ENCODE results near the gene EIF5. TPM values are rescaled to one million over a fixed set of nuclear protein-coding genes. Genes with fewer than 3 reads are reported as not detected.
A peak's percentile ranks its signal among the peaks of the same experiment; 100 is the strongest.

Gene EIF5
- total RNA-seq, 1 donor from 2014 or later: 149 TPM

DNA sequence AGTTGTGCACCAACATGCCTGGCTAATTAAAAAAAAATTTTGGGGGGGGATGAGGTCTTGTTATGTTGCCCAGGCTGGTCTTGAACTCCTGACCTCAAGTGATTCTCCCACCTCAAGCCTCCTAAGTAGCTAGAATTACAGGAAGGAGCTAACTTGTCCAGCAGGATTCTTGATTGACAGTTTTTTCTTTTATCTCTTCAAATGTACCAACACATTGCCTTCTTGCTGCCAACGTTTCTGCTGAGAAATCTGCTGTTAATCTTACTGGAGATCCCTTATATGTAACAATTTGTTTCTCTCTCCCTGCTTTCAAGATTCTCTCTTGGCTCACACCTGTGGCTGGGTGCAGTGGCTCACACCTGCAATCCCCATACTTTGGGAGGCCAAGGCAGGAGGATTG lies 28.7 kb downstream of the EIF5 start:
- DNase-seq (ENCODE audit: low read depth): no peak

DNA sequence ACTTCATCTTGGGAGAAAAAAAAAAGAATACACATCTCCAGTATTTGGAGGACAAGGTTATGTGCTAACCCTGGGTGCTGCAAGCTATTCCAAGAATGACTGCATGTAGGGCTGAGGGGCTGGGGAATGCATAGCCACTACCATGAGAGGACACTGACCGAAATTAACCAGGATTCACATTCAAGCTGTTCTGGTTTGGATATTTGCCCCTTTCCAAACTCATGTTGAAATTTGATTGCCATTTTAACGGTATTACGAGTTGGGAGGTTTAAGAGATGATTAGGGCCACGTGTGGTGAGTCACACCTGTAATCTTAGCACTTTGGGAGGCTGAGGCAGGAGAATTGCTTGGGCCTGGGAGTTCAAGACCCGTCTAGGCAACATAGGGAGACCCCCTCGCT lies 32.7 kb downstream of the EIF5 start:
- DNase-seq (ENCODE audit: low read depth): no peak

- no peak for DNase-seq (ENCODE audit: low read depth)
Measured at GRCh38 chr14:103367995-103368394, 34.0 kb downstream of the EIF5 start.

DNA sequence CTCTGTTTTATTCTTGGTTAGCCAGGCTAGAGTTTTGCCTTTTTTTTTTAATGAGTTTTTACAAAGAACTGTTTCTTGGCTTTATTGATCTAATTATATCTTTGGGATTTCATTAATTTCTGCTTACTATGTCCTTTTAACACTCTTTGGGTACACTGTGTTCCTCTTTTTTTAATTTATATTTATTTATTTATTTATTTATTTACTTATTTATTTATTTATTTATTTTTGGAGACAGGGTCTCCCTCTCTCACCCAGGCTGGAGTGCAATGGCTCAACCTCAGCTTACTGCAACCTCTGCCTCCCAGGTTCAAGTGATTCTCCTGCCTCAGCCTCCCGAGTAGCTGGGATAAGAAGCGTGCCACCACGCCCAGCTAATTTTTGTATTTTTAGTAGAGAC lies 36.0 kb downstream of the EIF5 start:
- no peak for DNase-seq (ENCODE audit: low read depth)

- DNase-seq (ENCODE audit: low read depth): no peak
Measured at GRCh38 chr14:103372017-103372416, 38.0 kb downstream of the EIF5 start.

DNA sequence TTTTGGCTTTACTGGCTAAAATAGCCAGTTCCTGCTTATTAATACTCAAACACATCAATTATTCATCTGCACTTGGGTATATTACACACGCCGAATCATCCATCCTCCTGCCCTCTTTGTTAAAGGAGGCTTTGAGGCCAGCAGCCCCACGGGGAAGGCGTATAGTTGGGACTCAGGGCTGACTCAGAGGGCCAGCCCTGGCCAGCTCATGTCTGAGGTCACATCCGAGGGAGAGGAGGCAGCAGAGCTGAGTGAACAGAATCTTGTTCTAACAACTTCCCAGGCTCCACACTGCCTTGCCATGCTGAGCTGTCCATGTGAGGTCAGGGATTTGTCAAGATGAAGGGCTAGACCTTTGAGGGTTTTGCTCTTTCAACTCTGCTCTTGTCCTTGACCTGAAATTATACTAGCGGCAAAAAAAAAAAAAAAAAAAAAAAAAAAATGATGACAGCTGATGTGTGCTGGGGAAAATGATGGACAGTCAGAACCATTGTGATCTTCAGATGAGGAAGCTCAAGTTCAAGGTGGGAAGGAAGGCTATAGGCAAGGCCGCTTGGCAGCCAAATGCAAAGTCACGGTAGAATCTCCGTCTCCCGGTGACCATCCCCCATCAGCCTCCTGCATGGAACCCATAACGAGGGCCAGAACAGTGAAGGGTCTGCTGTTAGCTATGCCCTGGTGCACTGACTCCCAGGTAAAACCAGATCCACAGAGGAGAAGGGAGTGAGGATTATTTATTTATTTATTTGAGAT lies 38.7 kb downstream of the EIF5 start:
- peak; percentile 83 for DNase-seq (ENCODE audit: low read depth)

DNA sequence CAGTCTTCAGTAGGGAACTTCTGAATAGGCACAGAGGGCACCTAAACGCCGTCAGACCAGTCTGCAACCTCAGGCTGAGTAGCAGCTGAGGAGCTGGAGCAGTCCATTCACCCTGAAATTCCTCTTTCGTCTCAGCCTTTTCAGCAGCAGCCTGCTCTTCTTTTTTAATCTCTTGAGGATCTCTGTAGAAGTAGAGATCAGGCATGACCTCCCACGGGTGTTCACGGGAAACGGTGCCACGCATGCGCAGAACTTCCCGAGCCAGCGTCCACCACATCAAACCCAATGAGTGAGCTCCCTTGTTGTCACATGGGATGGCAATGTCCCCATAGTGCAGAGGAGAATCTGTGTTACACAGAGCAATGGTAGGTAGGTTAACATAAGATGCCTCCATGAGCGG lies 40.1 kb downstream of the EIF5 start:
- no peak for DNase-seq (ENCODE audit: low read depth)

DNA sequence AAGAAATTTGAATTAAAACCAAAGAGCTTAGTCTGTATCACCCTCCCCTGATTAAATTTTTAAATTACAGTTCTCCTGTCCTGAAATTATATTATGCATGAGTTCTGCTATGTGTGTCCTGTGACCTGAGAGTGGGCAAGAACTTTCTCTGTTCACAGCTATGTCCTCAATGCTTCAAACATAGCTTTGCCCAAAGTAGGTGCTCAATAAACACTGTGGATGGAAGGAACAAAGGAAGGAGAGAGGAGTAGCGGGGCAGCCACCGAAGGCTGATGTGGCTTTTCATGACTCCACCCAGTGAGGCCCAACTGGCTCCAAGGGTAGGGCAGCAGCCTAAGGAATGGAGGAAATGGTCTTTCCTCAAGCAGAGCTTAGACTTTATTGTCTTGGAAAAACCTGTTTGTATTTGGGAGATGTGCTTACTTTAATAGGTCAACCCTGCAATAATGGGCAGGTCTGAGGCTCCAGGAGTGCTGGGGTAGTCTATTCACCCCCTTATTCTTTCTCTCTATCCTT lies 43.5 kb downstream of the EIF5 start:
- no peak for DNase-seq (ENCODE audit: low read depth)

DNA sequence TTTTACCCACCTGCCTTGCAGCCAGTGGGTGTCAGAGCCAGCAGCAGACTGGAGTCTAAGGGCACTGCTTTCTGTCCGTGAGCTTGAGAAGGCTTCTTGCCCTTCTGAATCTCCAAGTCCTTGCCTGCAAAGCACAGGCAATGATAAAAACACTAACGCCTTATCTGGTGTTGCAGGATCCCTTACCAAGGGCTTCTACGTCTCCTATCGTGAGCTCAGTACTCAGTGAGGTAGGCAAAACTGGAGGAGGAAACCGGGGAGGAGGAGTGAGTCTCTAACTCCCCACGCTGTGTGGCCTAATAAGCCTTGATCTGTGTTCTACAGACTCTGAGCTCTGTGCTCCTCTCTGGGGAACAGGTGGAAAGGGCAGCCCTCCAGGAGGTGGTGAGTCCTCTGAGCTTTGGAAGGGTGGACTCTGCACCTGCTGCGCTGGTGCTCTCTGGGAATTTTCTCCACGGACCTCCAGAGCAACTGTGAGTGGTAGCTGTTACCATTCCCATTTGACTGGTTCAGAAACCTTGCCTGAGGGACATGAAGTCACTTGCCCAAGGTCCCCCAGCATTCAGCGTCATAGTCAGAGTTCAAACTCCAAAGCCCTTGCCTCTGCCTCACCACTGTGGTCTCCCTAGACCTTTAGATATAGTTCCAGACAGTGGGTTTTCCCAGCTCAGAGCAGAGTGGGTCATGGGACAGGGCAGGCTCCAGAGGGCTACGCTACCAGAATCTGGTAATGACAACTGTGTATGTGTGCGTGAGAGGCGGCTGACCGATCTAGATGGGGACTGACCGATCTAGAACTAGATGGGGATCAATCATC lies 44.2 kb downstream of the EIF5 start:
- peak; percentile 72 for DNase-seq (ENCODE audit: low read depth)

GRCh38 chr14:103380719-103381377 lies 46.8 kb downstream of the EIF5 start:
- DNase-seq (ENCODE audit: low read depth): no peak

GRCh38 chr14:103382376-103382775 lies 48.3 kb downstream of the EIF5 start:
- peak; percentile 29 for DNase-seq (ENCODE audit: low read depth)

DNA sequence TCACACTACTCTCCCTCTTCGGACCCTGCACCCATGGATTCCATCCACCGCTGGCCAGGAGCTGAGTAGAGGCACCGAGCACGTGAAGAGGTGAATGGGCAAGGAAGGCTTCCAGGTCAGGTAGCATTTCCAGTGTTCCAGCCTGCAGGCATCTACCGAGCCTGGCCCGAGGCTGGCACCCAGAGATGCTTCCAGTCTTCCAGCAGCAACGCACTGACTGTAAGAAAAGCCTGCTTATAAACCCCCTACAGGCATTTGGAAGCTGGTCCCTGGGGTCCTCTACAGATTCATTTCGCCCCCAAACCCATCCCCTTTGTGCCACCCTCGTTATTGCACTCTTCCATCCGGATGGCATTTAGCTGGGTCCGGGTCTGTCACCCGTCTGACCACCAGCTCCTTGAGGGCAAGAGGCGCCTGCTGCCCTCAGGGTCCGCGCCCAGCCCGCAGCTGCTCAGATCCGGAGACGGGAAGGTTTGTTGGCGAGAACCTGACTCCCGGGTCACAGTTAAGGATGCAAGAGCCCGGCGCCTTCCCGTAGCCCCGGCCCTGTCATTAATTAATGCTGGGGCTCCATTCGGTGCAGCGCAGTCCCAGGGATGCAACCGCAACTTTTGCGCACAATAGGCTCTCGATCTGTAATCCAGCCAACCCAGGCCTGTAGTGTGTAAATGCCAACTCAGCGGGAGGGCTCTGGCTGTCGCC lies 50.6 kb downstream of the EIF5 start:
- no peak for DNase-seq (ENCODE audit: low read depth)

GRCh38 chr14:103385152-103385928 lies 51.3 kb downstream of the EIF5 start, which contains the start of gene MARK3:
Gene MARK3 (plus strand): TSS chr14:103385415. CDS start chr14:103386030, 615 bp downstream.
- DNase-seq (ENCODE audit: low read depth): peak; percentile 98

DNA sequence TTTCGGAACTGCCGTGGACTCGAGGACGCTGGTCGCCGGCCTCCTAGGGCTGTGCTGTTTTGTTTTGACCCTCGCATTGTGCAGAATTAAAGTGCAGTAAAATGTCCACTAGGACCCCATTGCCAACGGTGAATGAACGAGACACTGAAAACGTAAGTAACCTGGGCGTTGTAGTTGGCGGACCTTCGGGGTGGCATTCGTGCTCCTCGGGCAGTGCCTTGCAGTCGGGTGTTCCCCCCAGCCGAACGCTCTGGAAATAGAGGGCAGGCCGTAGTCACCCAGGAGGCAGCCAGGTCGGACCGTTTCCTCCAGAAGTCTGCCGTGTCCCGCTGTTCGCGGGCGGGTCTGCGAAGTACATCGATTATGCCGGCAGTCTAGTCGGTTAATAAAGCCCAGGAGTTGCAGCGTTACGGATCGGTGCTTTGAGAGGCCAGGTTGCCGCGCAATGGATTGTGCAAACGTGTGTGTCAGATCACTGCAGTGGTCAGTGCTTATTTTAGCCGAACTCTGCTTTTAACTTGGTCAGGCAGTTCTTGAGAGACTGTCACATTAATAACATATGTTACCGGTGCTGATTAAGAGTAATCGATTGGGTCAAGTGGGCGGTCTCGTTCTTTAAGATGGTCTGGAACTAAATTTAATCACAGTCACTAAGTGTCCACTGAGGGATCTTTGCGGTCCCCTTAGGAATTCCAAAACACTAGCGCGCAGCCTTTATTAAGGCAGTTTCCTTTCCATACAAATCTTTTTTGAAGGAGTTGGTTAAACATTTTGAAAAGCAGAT lies 52.1 kb downstream of the EIF5 start:
- peak; percentile 21 for DNase-seq (ENCODE audit: low read depth)

GRCh38 chr14:103386713-103387329 lies 52.8 kb downstream of the EIF5 start:
- no peak for DNase-seq (ENCODE audit: low read depth)

DNA sequence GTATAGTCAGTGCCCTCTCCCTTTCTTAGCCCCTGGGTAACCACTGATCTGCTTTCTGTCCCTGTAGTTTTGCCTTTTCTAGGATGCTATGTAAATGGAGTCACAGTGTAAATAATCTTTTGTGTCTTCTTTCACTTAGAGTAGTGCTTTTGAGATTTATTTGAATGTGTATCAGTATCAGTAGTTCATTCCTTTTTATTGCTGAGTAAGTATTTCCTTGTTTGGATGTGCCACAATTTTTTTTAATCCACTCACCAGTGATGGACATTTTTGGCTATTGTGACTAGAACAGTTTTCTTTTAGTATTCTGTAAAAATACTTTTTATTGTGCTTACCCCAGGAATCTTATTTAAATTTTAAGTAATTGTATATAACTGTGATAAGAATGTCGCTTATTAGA lies 54.6 kb downstream of the EIF5 start:
- no peak for DNase-seq (ENCODE audit: low read depth)

DNA sequence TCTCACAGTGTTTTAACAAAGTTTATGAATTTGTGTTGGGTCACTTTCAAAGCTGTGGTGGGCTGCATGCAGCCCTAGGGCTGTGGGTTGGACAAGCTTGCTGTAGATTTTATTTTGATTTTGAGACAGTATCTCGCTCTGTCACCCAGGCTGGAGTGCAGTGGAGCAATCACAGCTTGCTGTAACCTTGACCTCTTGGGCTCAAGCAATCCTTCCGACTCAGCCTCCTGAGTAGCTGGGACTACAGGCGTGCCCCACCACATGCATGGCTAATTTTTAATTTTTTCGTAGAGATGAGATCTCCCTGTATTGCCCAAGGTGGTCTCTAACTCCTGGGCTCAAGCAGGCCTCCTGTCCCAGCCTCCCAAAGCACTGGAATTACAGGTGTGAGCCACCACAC lies 56.6 kb downstream of the EIF5 start:
- DNase-seq (ENCODE audit: low read depth): no peak

DNA sequence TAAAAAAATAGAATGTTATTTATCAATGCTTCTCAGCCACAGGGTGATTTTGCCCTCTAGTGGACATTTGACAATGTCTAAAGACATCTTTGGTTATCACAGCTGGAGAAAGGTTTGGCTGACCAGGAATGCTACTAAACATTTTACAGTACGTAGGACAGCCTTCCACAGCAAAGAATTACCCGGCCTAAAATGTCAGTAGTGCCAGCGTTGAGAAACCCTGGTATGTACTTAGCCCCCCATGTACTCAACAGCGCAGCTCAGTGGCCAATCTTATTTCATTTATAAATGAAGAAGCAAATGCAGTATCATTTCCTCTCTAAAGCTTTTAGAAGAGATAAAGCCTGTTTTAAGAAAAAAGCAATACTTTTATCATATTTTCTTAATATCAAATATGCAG lies 57.0 kb downstream of the EIF5 start:
- DNase-seq (ENCODE audit: low read depth): peak; percentile 77

DNA sequence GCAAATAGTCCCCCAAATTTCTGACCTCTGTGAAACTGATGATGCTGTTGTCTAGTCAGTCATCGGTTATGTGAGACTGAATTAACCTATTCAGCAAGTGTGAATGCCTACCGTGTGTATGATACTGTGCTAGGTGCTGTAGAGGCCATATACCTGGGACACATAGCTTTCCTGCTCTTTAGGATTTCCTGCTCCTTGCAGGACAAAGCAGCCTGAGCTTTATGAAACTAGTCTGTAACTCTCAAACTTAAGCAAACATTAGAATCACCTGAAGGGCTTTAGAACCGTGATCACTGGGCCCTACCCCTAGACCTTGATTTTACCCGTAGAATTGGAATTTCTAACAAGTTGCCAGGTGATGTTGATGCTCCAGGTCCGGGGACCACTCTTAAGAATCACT lies 58.1 kb downstream of the EIF5 start:
- no peak for DNase-seq (ENCODE audit: low read depth)

Measured in myocyte (in vitro differentiated cells).